ENCODE data around the gene CFAP73.
"Not testable (repeated sequence)": the region's sequence is repeated elsewhere in the genome, so short reads cannot be mapped to it uniquely, and the experiment has no call there.

The CFAP73 gene

GRCh38 chr12:113202300-113203075 lies 53.0 kb downstream of the CFAP73 start:
- no peak overlapping the region for H3K27ac ChIP-seq
- no peak overlapping the region for H3K4me3 ChIP-seq

GRCh38 chr12:113203852-113204760 lies 54.6 kb downstream of the CFAP73 start:
- no peak overlapping the region for H3K27ac ChIP-seq

GRCh38 chr12:113204804-113205203 lies 55.3 kb downstream of the CFAP73 start:
- Histone ChIP-seq H3K27ac (no peak overlapping the region), H3K4me3 (no peak overlapping the region)

More at GRCh38 chr12:113203852-113204760, 54.6 kb downstream of the CFAP73 start:
- H3K4me3 ChIP-seq = no peak overlapping the region

GRCh38 chr12:113206802-113207201 lies 57.3 kb downstream of the CFAP73 start:
- not testable (repeated sequence) for H3K4me3 ChIP-seq
- peak overlapping the region in 2 of 21 experiments; percentile 5 to 49 for H3K27ac ChIP-seq

GRCh38 chr12:113207613-113208040 lies 58.1 kb downstream of the CFAP73 start:
- Histone ChIP-seq H3K4me3 (no peak overlapping the region), H3K27ac (peak overlapping the region in 9 of 21 experiments; percentile 11 to 72 (median 23))

- no peak overlapping the region for H3K4me3 ChIP-seq
- peak overlapping the region in 15 of 21 experiments; percentile 9 to 74 (median 49) for H3K27ac ChIP-seq
Observed at GRCh38 chr12:113208041-113208934, 58.8 kb downstream of the CFAP73 start.

All from skin epidermis (tissue), 12 donors.